SU-DHL-6 (cell line): ENCODE results near the gene TNS1.

ENCODE experiments used
- CTCF ChIP-seq: fragments of 200-600 bp; sonication (generic); IDR thresholded peaks from one replicate; pipeline ENCODE4 v1.5.1; 2017; ENCODE audit warnings: antibody characterized with exemption, mild to moderate bottlenecking, low read length, moderate library complexity; ENCODE audit not compliant: insufficient read depth, poor library complexity, severe bottlenecking
- EZH2phosphoT487 ChIP-seq: fragments of 200-600 bp; sonication (generic), shearing (Covaris generic); conservative IDR thresholded peaks from 2 replicates; pipeline ENCODE4 v1.6.1; 2018; ENCODE audit warnings: mild to moderate bottlenecking, antibody characterized with exemption, low read length, moderate library complexity, mixed read lengths

GRCh38 chr2:217916504-217917254, 86.1 kb downstream of the TNS1 start:
- TF ChIP-seq CTCF: no peak
- no peak for TF ChIP-seq EZH2phosphoT487
